PC-3 (cell line): Measurements from ENCODE around the gene HERC3. TPM values are rescaled to one million over a fixed set of nuclear protein-coding genes. Genes with fewer than 3 reads are reported as not detected.

Experiments
- ATAC-seq: fragments of 200-7000 bp; cut with Tn5 transposase; 2 replicates; pipeline ENCODE4 v1.9.1; 2020; ENCODE audit warnings: mild to moderate bottlenecking, moderate library complexity
- BruUV-seq: library from RNA; stranded (reverse); fragments of 400-500 nt; replicated peaks from 2 replicates; lab custom pipeline; 2021; lab: Mats Ljungman, UMichigan
- CTCF ChIA-PET: fragments of 300-600 bp; sonication (Branson Sonifier 250); formaldehyde crosslinking; loops from one replicate; lab custom pipeline; 2022; ENCODE audit warnings: antibody characterized with exemption; lab: Charles Lee
- POLR2A ChIA-PET: fragments of 300-600 bp; sonication (Branson Sonifier 250); formaldehyde crosslinking; loops from one replicate; lab custom pipeline; 2022; ENCODE audit warnings: antibody characterized with exemption; ENCODE audit not compliant: unreplicated experiment; lab: Charles Lee
- DNase-seq: peaks from one replicate; pipeline ENCODE4 v3.0.0-alpha.2; 2015
- H2AFZ ChIP-seq: fragments of 300-600 bp; sonication (generic); 2 replicates; pipeline ENCODE4 v1.6.0; 2016; ENCODE audit warnings: antibody characterized with exemption, low read length
- H3F3A ChIP-seq: fragments of 300-600 bp; sonication (generic); one replicate; pipeline ENCODE4 v1.6.0; 2017; ENCODE audit warnings: antibody characterized with exemption, low read length, control low read depth, mild to moderate bottlenecking; ENCODE audit not compliant: unreplicated experiment
- H3K27ac ChIP-seq: fragments of 300-600 bp; sonication (generic); 2 replicates; pipeline ENCODE4 v1.5.1; 2016; ENCODE audit warnings: mild to moderate bottlenecking, low read length
- H3K27me3 ChIP-seq: fragments of 300-600 bp; sonication (generic); 2 replicates; pipeline ENCODE4 v1.6.1; 2016; ENCODE audit warnings: low read length, mixed read lengths
- H3K36me3 ChIP-seq: fragments of 300-600 bp; sonication (generic); 2 replicates; pipeline ENCODE4 v1.6.1; 2016; ENCODE audit warnings: low read depth, mixed run types, low read length, mixed read lengths
- H3K4me1 ChIP-seq: fragments of 300-600 bp; sonication (generic); 2 replicates; pipeline ENCODE4 v1.5.1; 2016; ENCODE audit warnings: low read length; ENCODE audit not compliant: insufficient read depth
- H3K4me2 ChIP-seq: fragments of 300-600 bp; sonication (generic); 2 replicates; pipeline ENCODE4 v1.6.0; 2016; ENCODE audit warnings: low read length
- H3K4me3 ChIP-seq: fragments of 300-600 bp; sonication (generic); 2 replicates; pipeline ENCODE4 v1.5.1; 2016; ENCODE audit warnings: mild to moderate bottlenecking, low read length, mixed read lengths
- H3K79me2 ChIP-seq: fragments of 300-600 bp; sonication (generic); 2 replicates; pipeline ENCODE4 v1.6.1; 2017; ENCODE audit warnings: low read length, mixed read lengths
- H3K9ac ChIP-seq: fragments of 300-600 bp; sonication (generic); 2 replicates; pipeline ENCODE4 v1.6.0; 2016; ENCODE audit warnings: mild to moderate bottlenecking, low read length
- H3K9me2 ChIP-seq: fragments of 300-600 bp; sonication (generic); replicated peaks from 2 replicates; pipeline ENCODE4 v1.6.1; 2016; ENCODE audit warnings: mixed run types, low read length, mixed read lengths
- H3K9me3 ChIP-seq: fragments of 300-600 bp; sonication (generic); 2 replicates; pipeline ENCODE4 v1.6.1; 2016; ENCODE audit warnings: low read length, mixed read lengths
- H4K20me1 ChIP-seq: fragments of 300-600 bp; sonication (generic); 2 replicates; pipeline ENCODE4 v1.6.1; 2016; ENCODE audit warnings: low read length, mixed read lengths
- EZH2 ChIP-seq: fragments of 300-600 bp; sonication (generic); IDR thresholded peaks from one replicate; pipeline ENCODE4 v1.6.1; 2017; ENCODE audit warnings: antibody characterized with exemption, mild to moderate bottlenecking, low read length; ENCODE audit not compliant: unreplicated experiment
- EZH2phosphoT487 ChIP-seq: fragments of 300-600 bp; sonication (generic); IDR thresholded peaks from 2 replicates; pipeline ENCODE4 v1.6.1; 2018; ENCODE audit warnings: mild to moderate bottlenecking, antibody characterized with exemption, low read length, borderline replicate concordance
- intact Hi-C: fragments of 100-400 bp; cut with micrococcal nuclease; formaldehyde crosslinking; loops from 2 replicates; pipeline ENCODE4 v1.9.0; 2023
- total RNA-seq: library from RNA; depleted of rRNA; stranded (reverse); fragments of >200 nt; gene quantifications from 2 replicates; pipeline ENCODE4 v1.2.3, GENCODE V29; 2014
- TF ChIP-seq, protein P1 (sequence below): fragments of 300-600 bp; sonication (generic); conservative IDR thresholded peaks from 2 replicates; pipeline ENCODE4 v1.5.1; 2017; ENCODE audit warnings: antibody characterized with exemption, low read depth, mild to moderate bottlenecking, low read length

HERC3 gene
- total RNA-seq, 1 experiment from 2014 or later = 5.2 TPM

DNA sequence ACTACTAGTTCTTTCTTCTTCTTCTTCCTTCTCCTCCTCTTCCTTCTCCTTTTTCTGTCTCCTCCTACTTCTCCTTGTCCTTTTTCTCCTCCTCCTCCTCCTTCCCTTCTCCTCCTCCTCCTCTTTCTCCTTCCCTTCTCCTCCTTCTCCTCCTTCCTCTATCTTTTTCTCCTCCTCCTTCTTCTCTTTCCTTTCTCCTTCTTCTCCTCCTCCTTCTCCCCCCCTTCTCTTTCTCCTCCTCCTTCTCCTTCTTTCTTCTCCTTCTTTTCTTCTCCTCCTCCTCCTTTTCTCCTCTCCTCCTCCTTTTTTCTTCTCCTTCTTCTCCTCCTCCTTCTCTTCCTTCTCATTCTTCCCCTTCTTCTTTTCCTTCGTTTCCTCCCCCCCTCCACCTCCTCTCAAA is 127.1 kb downstream of the HERC3 start:
- no peak overlapping the region for H3K9ac ChIP-seq
- no peak overlapping the region for H3K4me3 ChIP-seq
- no peaks in the 10 kb centered on the region for H4K20me1 ChIP-seq
- H3K4me1 ChIP-seq = no peaks in the 10 kb centered on the region
- no peaks in the 10 kb centered on the region for H3K9me3 ChIP-seq
- CTCF ChIA-PET = no interaction called here
- H3K9me2 ChIP-seq = no peaks in the 10 kb centered on the region
- no peaks in the 10 kb centered on the region for H3K79me2 ChIP-seq
- intact Hi-C loops = no loop called here
- H3K4me2 ChIP-seq = no peak overlapping the region
- POLR2A ChIA-PET = no interaction called here
- no peak for TF ChIP-seq EZH2
- no peak for TF ChIP-seq EZH2phosphoT487
- TF ChIP-seq, protein P1, sequence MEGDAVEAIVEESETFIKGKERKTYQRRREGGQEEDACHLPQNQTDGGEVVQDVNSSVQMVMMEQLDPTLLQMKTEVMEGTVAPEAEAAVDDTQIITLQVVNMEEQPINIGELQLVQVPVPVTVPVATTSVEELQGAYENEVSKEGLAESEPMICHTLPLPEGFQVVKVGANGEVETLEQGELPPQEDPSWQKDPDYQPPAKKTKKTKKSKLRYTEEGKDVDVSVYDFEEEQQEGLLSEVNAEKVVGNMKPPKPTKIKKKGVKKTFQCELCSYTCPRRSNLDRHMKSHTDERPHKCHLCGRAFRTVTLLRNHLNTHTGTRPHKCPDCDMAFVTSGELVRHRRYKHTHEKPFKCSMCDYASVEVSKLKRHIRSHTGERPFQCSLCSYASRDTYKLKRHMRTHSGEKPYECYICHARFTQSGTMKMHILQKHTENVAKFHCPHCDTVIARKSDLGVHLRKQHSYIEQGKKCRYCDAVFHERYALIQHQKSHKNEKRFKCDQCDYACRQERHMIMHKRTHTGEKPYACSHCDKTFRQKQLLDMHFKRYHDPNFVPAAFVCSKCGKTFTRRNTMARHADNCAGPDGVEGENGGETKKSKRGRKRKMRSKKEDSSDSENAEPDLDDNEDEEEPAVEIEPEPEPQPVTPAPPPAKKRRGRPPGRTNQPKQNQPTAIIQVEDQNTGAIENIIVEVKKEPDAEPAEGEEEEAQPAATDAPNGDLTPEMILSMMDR = no peak
- no peaks in the 10 kb centered on the region for H3K27me3 ChIP-seq
- BruUV-seq = no TSS peak
- peaks cover 11% of the 10 kb centered on the region for H3K36me3 ChIP-seq
- H3F3A ChIP-seq = no peaks in the 10 kb centered on the region
- H2AFZ ChIP-seq = no peak overlapping the region
- ATAC-seq (no peak), DNase-seq (no peak)
- no peak overlapping the region for H3K27ac ChIP-seq

DNA sequence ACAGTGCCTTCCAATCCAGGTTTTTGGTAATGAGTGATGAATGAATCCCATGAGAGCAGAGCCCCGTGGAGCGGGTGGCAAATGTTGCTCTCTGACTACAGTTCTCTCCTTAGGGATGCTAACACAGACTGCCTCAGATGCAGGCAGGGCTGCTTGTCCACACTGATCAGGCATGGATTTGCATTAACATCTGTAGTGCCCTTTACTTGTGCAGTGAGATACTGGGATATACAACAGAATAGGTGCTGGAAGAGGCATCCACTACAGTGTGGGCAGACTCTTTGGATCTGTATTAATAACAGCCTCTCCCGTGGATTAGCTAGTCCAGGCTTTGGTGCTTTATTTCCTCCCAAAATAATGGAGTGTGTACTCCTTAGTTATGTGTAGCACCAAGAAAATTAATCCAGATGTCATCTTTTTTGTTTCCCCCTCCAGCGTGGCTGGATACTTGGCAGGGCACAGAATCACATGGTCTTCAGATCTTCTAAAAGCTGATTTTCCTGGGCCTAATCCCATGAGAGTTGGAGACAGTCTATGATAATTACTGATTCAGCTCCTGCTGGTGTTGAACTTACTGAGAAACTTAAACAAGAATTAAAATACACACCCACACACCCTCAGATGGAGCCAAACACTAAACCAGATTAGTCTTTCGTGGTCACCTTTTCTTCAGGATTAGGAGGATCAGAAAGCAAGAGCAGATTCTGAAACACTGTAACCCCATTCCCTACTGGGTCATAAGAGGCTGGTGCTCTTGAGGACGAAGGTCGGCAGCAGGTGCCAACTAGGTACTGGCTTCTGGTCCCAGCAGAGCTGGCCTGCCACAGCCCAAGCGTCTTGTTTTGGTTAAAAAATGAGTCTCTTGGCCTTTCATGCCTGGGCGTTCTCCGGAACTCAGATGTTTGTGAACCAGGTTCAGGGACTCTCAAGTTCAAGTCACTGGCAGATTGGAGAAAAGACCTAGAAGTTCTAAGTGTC is 128.5 kb downstream of the HERC3 start:
- Histone ChIP-seq H3K4me3 (no peak overlapping the region), H3K36me3 (peaks cover 11% of the 10 kb centered on the region), H2AFZ (no peak overlapping the region), H3K79me2 (no peaks in the 10 kb centered on the region), H3K9me3 (no peaks in the 10 kb centered on the region), H3K27ac (no peak overlapping the region), H3K4me2 (no peak overlapping the region), H3K4me1 (0 out of 2 replicates have a peak, but pooled peaks cover 2% of the 10 kb centered on the region), H3K27me3 (no peaks in the 10 kb centered on the region), H4K20me1 (no peaks in the 10 kb centered on the region), H3K9me2 (no peaks in the 10 kb centered on the region), H3F3A (no peaks in the 10 kb centered on the region), H3K9ac (no peak overlapping the region)
- CTCF ChIA-PET = no interaction called here
- TF ChIP-seq EZH2phosphoT487 = no peak
- TF ChIP-seq, protein P1 = no peak
- no peak for TF ChIP-seq EZH2
- DNase-seq (no peak), ATAC-seq (no peak)
- POLR2A ChIA-PET = no interaction called here
- intact Hi-C loops = no loop called here
- BruUV-seq = no TSS peak
